HL-60/S4 (cell line): Measurements from ENCODE around the gene ERG.

Experiments used
- in situ Hi-C: fragments of 300-500 bp; cut with MboI; formaldehyde crosslinking; loops from 2 replicates; pipeline ENCODE4 v1.14.3; 2022; ENCODE audit warnings: low sequenced_read_pairs

ERG gene

GRCh38 chr21:38342739-38343138 is 155.5 kb downstream of the ERG start:
- in situ Hi-C loops = loop anchor here (25.0 kb wide), 1 partner anchor 630 kb away; no protein-coding TSS in a partner anchor

GRCh38 chr21:38341546-38342012 is 156.7 kb downstream of the ERG start:
- in situ Hi-C loops = loop anchor here (25.0 kb wide), 1 partner anchor 629 kb away; no protein-coding TSS in a partner anchor

- in situ Hi-C loops = loop anchor here (25.0 kb wide), 1 partner anchor 628 kb away; no protein-coding TSS in a partner anchor
Observed at GRCh38 chr21:38340131-38340530, 158.1 kb downstream of the ERG start.

- in situ Hi-C loops = loop anchor here (25.0 kb wide), 1 partner anchor 625 kb away; no protein-coding TSS in a partner anchor
Observed at GRCh38 chr21:38337793-38338192, 160.5 kb downstream of the ERG start.

DNA sequence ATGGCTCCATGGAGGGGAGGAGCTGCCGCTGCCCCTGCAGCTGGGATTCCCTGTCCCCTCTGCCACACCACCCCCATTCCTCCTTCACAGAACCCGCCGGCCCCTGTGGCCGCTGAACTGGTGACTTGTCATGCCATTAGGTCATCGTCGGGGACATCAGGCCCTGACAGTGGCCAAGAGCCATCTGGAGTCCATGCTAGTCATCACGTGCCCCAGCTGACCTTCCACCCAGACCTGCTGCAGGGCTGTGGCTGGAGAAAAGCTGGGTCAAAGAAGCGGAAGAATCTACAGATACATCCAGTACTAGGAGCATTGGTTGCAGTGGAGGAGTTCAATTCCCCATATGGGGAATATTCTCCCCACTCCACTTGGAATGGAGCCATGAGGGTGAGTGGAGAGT is 163.4 kb downstream of the ERG start:
- in situ Hi-C loops = loop anchor here (25.0 kb wide), 1 partner anchor 623 kb away; no protein-coding TSS in a partner anchor

GRCh38 chr21:38333301-38334272 is 164.7 kb downstream of the ERG start:
- in situ Hi-C loops = loop anchor here (25.0 kb wide), 1 partner anchor 621 kb away; no protein-coding TSS in a partner anchor

DNA sequence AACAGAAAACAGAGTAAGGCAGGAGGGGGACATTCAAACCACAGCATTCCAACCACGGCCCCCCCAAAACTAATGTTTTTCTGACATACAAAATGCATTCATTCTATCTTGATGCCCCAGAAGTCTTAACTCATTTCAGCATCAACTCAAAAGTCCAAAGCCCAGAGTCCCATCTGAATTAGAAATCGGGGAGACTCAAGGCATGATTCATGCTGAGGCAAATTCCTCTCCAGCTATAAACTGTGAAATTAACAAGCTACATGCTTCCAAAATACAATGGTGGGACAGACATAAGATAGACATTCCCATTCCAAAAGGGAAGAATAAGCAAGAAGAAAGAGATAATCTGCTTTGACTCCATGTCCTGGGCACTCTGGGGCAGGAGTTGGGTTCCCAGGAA is 167.6 kb downstream of the ERG start:
- in situ Hi-C loops = loop anchor here (25.0 kb wide), 1 partner anchor 618 kb away; no protein-coding TSS in a partner anchor
